HepG2 (cell line): Measurements from ENCODE around the gene AUTS2. TPM values are rescaled to one million over a fixed set of nuclear protein-coding genes. Genes with fewer than 3 reads are reported as not detected.

ENCODE experiments used
- ATAC-seq: fragments of 200-7000 bp; cut with Tn5 transposase; 3 replicates; pipeline ENCODE4 v1.9.1; 2020; ENCODE audit warnings: mild to moderate bottlenecking, moderate library complexity
- BruUV-seq: library from RNA; stranded (reverse); fragments of 400-500 nt; replicated peaks from 2 replicates; lab custom pipeline; 2021; lab: Mats Ljungman, UMichigan
- CTCF ChIA-PET: fragments of 300-600 bp; formaldehyde crosslinking; extraction: SDS; loops from one replicate; lab custom pipeline; 2021; ENCODE audit warnings: low total read pairs, inconsistent platforms, low intra/inter-chr PET ratio; lab: Yijun Ruan, JAX
- POLR2A ChIA-PET: fragments of 350-600 bp; sonication (Branson Sonifier 250); formaldehyde crosslinking; loops from one replicate; lab custom pipeline; 2020; ENCODE audit warnings: antibody characterized with exemption, inconsistent platforms; lab: Yijun Ruan, JAX
- DNase-seq: peaks from one replicate; pipeline ENCODE4 v3.0.0-alpha.2; 2015; ENCODE audit warnings: low spot score
- FAIRE-seq: peaks from 3 replicates; lab custom pipeline; 2011; peaks lifted over from hg19 to GRCh38; lab: Jason Lieb, UNC
- H2AFZ ChIP-seq: one replicate; pipeline ENCODE4 v1.6.1; 2011; ENCODE audit warnings: low read length, inconsistent platforms
- H3K27ac ChIP-seq: fragments of 300-600 bp; 3 replicates; pipeline ENCODE4 v1.8.0; 2011; ENCODE audit warnings: mixed run types, mild to moderate bottlenecking, mixed read lengths, low read length, inconsistent platforms; ENCODE audit not compliant: insufficient read depth; ENCODE audit errors: extremely low read length
- H3K27me3 ChIP-seq, 2 experiments: fragments of 200-600 bp in 1 of 2; 2 replicates in 1 of 2; 3 replicates in 1 of 2; pipeline versions ENCODE4 v1.6.0 to v1.8.0; 2011; ENCODE audit warnings: low read length in 2 of 2, mild to moderate bottlenecking in 2 of 2, moderate library complexity in 2 of 2, inconsistent platforms in 1 of 2; ENCODE audit not compliant: insufficient read depth in 2 of 2, control insufficient read depth in 1 of 2
- H3K36me3 ChIP-seq, 2 experiments: fragments of 200-600 bp in 1 of 2; replicated peaks in 1 of 2; 2 replicates in 1 of 2; 3 replicates in 1 of 2; pipeline versions ENCODE4 v1.5.1 to v1.8.0; 2011; ENCODE audit warnings: low read length in 2 of 2, inconsistent platforms in 1 of 2; ENCODE audit not compliant: insufficient read depth in 2 of 2, control insufficient read depth in 1 of 2
- H3K4me1 ChIP-seq: 2 replicates; pipeline ENCODE4 v1.5.1; 2012; ENCODE audit warnings: low read length, inconsistent platforms; ENCODE audit not compliant: insufficient read depth
- H3K4me2 ChIP-seq: 2 replicates; pipeline ENCODE4 v1.6.0; 2011; ENCODE audit warnings: low read depth, low read length, inconsistent platforms
- H3K4me3 ChIP-seq, 3 experiments: fragments of 200-600 bp in 1 of 3; sonication (generic), shearing (Covaris generic) in 1 of 3; replicated peaks in 1 of 3; 2 replicates each; pipeline ENCODE4 v1.5.1; 2011 to 2016; ENCODE audit warnings: low read length in 3 of 3, inconsistent platforms in 2 of 3, low read depth in 2 of 3, mild to moderate bottlenecking in 2 of 3, control low read depth in 1 of 3, mixed read lengths in 1 of 3; ENCODE audit not compliant: insufficient read depth in 1 of 3
- H3K79me2 ChIP-seq: one replicate; pipeline ENCODE4 v1.6.1; 2011; ENCODE audit warnings: low read length, inconsistent platforms; ENCODE audit not compliant: insufficient read depth
- H3K9ac ChIP-seq: 2 replicates; pipeline ENCODE4 v1.6.0; 2011; ENCODE audit warnings: mild to moderate bottlenecking, low read depth, low read length, inconsistent platforms; ENCODE audit not compliant: insufficient read depth
- H3K9me3 ChIP-seq: 2 replicates; pipeline ENCODE4 v1.5.1; 2012; ENCODE audit warnings: mild to moderate bottlenecking, low read length
- H4K20me1 ChIP-seq: 2 replicates; pipeline ENCODE4 v1.6.0; 2011; ENCODE audit warnings: inconsistent platforms, mild to moderate bottlenecking, low read length, moderate library complexity; ENCODE audit not compliant: insufficient read depth
- ATF4 ChIP-seq, 2 experiments: fragments of 450-650 bp in 1 of 2; sonication (generic) in 1 of 2; formaldehyde crosslinking; IDR thresholded peaks; 2 replicates each; pipeline versions ENCODE4 v1.5.0 to v1.8.0; 2020 to 2022; ENCODE audit warnings: mild to moderate bottlenecking in 1 of 2, missing genetic modification reagents in 1 of 2
- HIC2 ChIP-seq: sonication (generic); formaldehyde crosslinking; IDR thresholded peaks from 2 replicates; pipeline ENCODE4 v1.9.0; 2022; ENCODE audit warnings: low read depth, missing genetic modification reagents
- SOX6 ChIP-seq, 2 experiments: fragments of 450-650 bp in 1 of 2; sonication (generic) in 1 of 2; formaldehyde crosslinking in 1 of 2; IDR thresholded peaks; 2 replicates each; pipeline versions ENCODE4 v1.4.0 to v1.6.1; 2017 to 2020; ENCODE audit warnings: antibody characterized with exemption in 1 of 2, mild to moderate bottlenecking in 1 of 2, missing genetic modification reagents in 1 of 2
- ZNF207 ChIP-seq: fragments of 450-650 bp; IDR thresholded peaks from 2 replicates; pipeline ENCODE4 v1.6.1; 2016; ENCODE audit warnings: antibody characterized with exemption, borderline replicate concordance
- ZNF232 ChIP-seq: sonication (generic); formaldehyde crosslinking; IDR thresholded peaks from 2 replicates; pipeline ENCODE4 v1.4.0; 2020; ENCODE audit warnings: missing genetic modification reagents, borderline replicate concordance
- ZNF607 ChIP-seq: sonication (generic); formaldehyde crosslinking; IDR thresholded peaks from 2 replicates; pipeline ENCODE4 v1.5.1; 2020; ENCODE audit warnings: missing genetic modification reagents, mild to moderate bottlenecking, borderline replicate concordance
- ZNF724P ChIP-seq: sonication (generic); formaldehyde crosslinking; IDR thresholded peaks from 2 replicates; pipeline ENCODE4 v1.8.0; 2022; ENCODE audit warnings: missing genetic modification reagents, borderline replicate concordance
- ZNF850 ChIP-seq: sonication (generic); formaldehyde crosslinking; conservative IDR thresholded peaks from 2 replicates; pipeline ENCODE4 v1.9.0; 2021; ENCODE audit warnings: mild to moderate bottlenecking, missing genetic modification reagents
- ZSCAN22 ChIP-seq: sonication (generic); formaldehyde crosslinking; IDR thresholded peaks from 2 replicates; pipeline ENCODE4 v1.4.0; 2020; ENCODE audit warnings: mild to moderate bottlenecking, missing genetic modification reagents
- WGBS: methylation state at CpG from one replicate; pipeline ENCODE4 v1.1.6; 2017; ENCODE audit warnings: low lambda C conversion rate; 5-methylcytosine and 5-hydroxymethylcytosine counted together
- in situ Hi-C: cut with HindIII; loops from 2 replicates; pipeline ENCODE4 v1.10.0; 2017; ENCODE audit warnings: low pct_unique_long_range_greater_than_20kb; ENCODE audit not compliant: extremely low pct_ligation_motif_present
- intact Hi-C: fragments of 100-400 bp; cut with micrococcal nuclease; formaldehyde crosslinking; loops from one replicate; pipeline ENCODE4 v1.10.0; 2022; ENCODE audit not compliant: unreplicated experiment
- polyA plus RNA-seq, 8 experiments: library from polyadenylated mRNA; depleted of rRNA in 3 of 8; stranded (reverse) in 7 of 8; unstranded in 1 of 8; fragments of >200 nt; fragmentation: Illumina TruSeq in 4 of 8; extraction: Trizol in 4 of 8; gene quantifications; 2 replicates each; pipeline versions ENCODE4 v1.2.1 to v1.2.3, GENCODE V29; 2011 to 2016; ENCODE audit warnings: low read depth in 4 of 8, missing spikeins in 1 of 8, mixed read lengths in 1 of 8; ENCODE audit not compliant: insufficient read depth in 1 of 8
- total RNA-seq, 5 experiments: library from RNA; depleted of rRNA; stranded (reverse); fragments of >200 nt; fragmentation: Illumina TruSeq; extraction: Trizol; gene quantifications; 2 replicates each; pipeline ENCODE4 v1.2.3, GENCODE V29; 2016; ENCODE audit warnings: low read depth in 1 of 5
- TF ChIP-seq, protein P1 (sequence below): IDR thresholded peaks from 2 replicates; pipeline ENCODE4 v1.6.1; 2016
- TF ChIP-seq, protein P2 (sequence below): IDR thresholded peaks from 2 replicates; pipeline ENCODE4 v1.6.1; 2016; ENCODE audit warnings: missing biosample characterization, missing genetic modification reagents, low read depth

AUTS2 gene
- total and polyA plus RNA-seq, 2 of the 13 experiments (the other 11 are each of a cell fraction or from before 2014, with no cell fraction given), result 0.38 TPM; not detected in 1

GRCh38 chr7:70743531-70744325 lies 1145.5 kb downstream of the AUTS2 start:
- ATAC-seq (no peak), FAIRE-seq (no peak), DNase-seq (no peak)
- no peak overlapping the region for H3K9ac ChIP-seq
- H3K4me3 ChIP-seq, result no peak overlapping the region
- H3K79me2 ChIP-seq, result no peaks in the 10 kb centered on the region
- intact Hi-C loops, result no loop called here
- in situ Hi-C loops, result no loop called here
- POLR2A ChIA-PET, result no interaction called here
- H3K9me3 ChIP-seq, result no peaks in the 10 kb centered on the region
- TF ChIP-seq ZNF850 (CRISPR knock-in tag), result no peak
- TF ChIP-seq ZNF607 (CRISPR knock-in tag), result no peak
- no peak for TF ChIP-seq HIC2 (CRISPR knock-in tag)
- CTCF ChIA-PET, result no interaction called here
- no peaks in the 10 kb centered on the region for H3K4me1 ChIP-seq
- WGBS, result 36% methylated on average over 9 of the region's 9 CpGs
- H3K4me2 ChIP-seq, result no peak overlapping the region
- no peaks in the 10 kb centered on the region; a peak in 1 of 5 replicates for H3K27me3 ChIP-seq
- no TSS peak for BruUV-seq
- H3K27ac ChIP-seq, result no peak overlapping the region
- H4K20me1 ChIP-seq, result no peaks in the 10 kb centered on the region
- no peaks in the 10 kb centered on the region for H3K36me3 ChIP-seq
- H2AFZ ChIP-seq, result no peak overlapping the region

DNA sequence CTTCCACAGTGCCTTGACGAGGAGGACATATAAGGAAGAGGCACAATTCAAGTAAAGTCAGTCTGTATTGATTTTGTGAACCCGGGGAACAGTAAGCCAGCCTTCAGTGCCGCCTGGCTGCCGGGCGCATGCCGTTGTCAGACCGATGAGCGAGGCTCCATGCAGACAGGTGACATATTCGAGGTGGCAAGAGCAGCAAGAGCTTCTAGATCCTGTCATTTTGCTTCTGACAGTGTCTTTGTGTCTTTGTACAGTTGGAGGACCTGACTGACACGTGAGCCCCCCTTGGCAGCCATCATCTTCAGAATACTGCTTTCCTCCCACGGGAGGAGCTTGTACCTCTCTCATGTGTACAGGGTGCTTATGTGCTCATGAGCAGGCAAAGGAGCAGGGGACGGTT lies 1146.2 kb downstream of the AUTS2 start:
- Histone ChIP-seq H3K36me3 (no peaks in the 10 kb centered on the region), H3K27ac (no peak overlapping the region), H4K20me1 (no peaks in the 10 kb centered on the region), H3K4me1 (no peaks in the 10 kb centered on the region), H3K4me2 (no peak overlapping the region), H3K9me3 (no peaks in the 10 kb centered on the region), H3K9ac (no peak overlapping the region), H3K79me2 (no peaks in the 10 kb centered on the region), H2AFZ (no peak overlapping the region), H3K27me3 (no peaks in the 10 kb centered on the region; a peak in 1 of 5 replicates), H3K4me3 (no peak overlapping the region)
- no peak for ATAC-seq
- DNase-seq, result no peak
- ChIA-PET CTCF (no interaction called here), POLR2A (no interaction called here)
- no TSS peak for BruUV-seq
- WGBS, result 33% methylated on average over 3 of the region's 12 CpGs
- no peak for FAIRE-seq
- in situ Hi-C loops, result no loop called here
- intact Hi-C loops, result no loop called here
- TF ChIP-seq ATF4 (CRISPR knock-in tag; IDR thresholded peaks at IDR 0.05) (no peak), ZSCAN22 (no peak), ZNF232 (CRISPR knock-in tag) (no peak), ZNF207 (no peak), SOX6 (IDR thresholded peaks at IDR 0.05) (no peak), SOX6 (CRISPR knock-in tag; IDR thresholded peaks at IDR 0.05) (no peak), ZNF724P (CRISPR knock-in tag) (no peak)
- TF ChIP-seq, protein P1, sequence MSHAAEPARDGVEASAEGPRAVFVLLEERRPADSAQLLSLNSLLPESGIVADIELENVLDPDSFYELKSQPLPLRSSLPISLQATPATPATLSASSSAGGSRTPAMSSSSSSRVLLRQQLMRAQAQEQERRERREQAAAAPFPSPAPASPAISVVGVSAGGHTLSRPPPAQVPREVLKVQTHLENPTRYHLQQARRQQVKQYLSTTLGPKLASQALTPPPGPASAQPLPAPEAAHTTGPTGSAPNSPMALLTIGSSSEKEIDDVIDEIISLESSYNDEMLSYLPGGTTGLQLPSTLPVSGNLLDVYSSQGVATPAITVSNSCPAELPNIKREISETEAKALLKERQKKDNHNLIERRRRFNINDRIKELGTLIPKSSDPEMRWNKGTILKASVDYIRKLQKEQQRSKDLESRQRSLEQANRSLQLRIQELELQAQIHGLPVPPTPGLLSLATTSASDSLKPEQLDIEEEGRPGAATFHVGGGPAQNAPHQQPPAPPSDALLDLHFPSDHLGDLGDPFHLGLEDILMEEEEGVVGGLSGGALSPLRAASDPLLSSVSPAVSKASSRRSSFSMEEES (CRISPR knock-in tag), result no peak
- TF ChIP-seq, protein P2, sequence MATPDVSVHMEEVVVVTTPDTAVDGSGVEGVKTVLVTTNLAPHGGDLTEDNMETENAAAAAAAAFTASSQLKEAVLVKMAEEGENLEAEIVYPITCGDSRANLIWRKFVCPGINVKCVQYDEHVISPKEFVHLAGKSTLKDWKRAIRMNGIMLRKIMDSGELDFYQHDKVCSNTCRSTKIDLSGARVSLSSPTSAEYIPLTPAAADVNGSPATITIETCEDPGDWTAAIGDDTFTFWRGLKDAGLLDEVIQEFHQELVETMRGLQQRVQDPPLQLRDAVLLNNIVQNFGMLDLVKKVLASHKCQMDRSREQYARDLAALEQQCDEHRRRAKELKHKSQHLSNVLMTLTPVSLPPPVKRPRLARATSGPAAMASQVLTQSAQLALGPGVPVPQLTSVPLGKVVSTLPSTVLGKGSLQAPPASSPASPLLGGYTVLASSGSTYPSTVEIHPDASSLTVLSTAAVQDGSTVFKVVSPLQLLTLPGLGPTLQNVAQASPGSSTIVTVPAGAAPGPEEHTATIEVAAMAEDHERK (CRISPR knock-in tag), result no peak
